HG02678 (cell line): Measurements from ENCODE around the gene FANK1.

Source experiments
- ATAC-seq: cut with Tn5 transposase; IDR thresholded peaks from one replicate; pipeline ENCODE4 v1.9.1; 2021; ENCODE audit warnings: mild to moderate bottlenecking, moderate library complexity; ENCODE audit not compliant: unreplicated experiment

FANK1 gene, protein sequence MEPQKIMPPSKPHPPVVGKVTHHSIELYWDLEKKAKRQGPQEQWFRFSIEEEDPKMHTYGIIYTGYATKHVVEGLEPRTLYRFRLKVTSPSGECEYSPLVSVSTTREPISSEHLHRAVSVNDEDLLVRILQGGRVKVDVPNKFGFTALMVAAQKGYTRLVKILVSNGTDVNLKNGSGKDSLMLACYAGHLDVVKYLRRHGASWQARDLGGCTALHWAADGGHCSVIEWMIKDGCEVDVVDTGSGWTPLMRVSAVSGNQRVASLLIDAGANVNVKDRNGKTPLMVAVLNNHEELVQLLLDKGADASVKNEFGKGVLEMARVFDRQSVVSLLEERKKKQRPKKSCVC

DNA sequence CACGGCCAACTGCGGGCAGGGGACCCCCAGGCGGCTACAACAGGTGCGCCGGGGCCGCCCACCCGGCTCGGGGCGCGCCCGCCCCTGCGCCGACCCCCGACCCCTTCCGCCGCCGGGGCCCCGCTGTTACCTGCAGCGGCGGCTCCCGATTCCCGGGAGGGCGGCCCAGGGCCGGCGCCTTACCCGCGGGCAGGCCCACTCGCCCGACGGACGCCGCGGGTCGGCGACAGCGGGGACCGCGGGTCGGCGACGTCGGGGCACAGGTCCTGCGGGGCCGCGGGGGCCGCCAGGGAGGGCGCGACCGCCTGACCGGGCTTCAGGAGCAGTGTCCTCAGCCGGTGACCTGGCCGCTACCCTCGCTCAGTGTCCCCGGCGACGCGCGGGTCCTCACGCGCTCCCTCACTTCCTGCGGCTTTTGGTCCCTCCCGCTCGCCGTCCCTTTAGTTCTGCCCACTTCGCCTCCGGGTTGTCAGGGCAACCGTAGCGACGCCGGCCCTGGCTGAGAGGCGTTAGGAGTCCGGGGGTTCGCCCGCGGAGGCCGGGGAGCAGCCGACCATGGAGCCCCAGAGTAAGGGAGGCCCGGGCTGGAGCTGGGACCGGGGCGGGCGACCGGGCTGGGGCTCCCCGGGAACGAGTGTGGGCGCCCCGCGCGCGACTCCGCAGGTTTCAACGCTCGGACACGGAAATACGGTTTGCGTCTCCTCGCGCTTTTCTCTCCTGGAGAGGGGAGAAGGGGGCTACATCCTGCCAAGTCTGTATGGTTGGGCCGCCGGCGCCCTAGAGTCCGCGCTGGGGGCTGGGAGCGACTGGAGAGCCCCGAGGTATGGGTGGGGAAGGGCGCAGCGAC, at the start of gene FANK1:
FANK1 (plus strand) TSS at position 477 of the 847 bp plus-strand sequence; CDS start at position 556, 79 bp downstream.
- peak; percentile 85 for ATAC-seq

GRCh38 chr10:125846894-125847293, 49.5 kb upstream of the FANK1 start:
- ATAC-seq: peak; percentile 45

DNA sequence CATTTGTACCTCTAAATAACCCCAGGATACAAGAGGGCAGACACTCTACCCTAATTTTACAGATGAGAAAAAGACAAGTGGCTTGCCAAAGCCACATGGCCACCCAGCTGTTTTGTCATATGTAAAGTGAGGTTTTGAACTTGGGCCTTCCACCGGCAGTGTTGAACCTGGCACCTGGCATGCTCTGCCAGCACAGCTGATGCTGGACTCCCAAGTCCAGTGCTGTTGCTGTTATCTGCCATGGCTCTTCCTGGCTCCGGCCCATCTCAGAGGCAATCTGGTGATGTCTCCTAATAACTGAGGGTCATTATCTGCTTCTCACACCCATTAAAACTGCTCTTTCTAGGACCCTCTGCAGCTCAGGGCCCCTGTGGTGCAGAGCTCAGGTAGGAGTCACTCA, 48.0 kb upstream of the FANK1 start:
- no peak for ATAC-seq

GRCh38 chr10:125848857-125849256, 47.5 kb upstream of the FANK1 start:
- no peak for ATAC-seq

DNA sequence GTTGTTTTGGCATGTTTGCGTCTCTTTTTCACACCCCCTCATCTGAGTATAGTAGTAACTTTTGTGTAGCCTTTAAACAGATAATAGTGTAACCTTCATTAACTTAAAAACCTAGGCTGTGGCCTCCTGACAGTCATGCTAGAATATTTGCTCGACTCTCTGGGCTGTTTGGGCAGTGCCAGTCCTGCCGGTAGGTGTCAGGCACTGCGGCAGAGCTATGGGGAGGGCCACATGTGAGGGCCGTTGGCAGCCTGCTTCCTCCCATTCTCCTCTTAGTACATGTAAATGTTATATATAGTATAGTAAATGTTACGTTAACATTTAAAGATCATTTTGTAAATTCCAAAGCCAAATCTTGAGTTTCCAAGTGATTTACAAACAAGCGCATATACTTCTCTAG, 46.9 kb upstream of the FANK1 start:
- ATAC-seq: no peak

DNA sequence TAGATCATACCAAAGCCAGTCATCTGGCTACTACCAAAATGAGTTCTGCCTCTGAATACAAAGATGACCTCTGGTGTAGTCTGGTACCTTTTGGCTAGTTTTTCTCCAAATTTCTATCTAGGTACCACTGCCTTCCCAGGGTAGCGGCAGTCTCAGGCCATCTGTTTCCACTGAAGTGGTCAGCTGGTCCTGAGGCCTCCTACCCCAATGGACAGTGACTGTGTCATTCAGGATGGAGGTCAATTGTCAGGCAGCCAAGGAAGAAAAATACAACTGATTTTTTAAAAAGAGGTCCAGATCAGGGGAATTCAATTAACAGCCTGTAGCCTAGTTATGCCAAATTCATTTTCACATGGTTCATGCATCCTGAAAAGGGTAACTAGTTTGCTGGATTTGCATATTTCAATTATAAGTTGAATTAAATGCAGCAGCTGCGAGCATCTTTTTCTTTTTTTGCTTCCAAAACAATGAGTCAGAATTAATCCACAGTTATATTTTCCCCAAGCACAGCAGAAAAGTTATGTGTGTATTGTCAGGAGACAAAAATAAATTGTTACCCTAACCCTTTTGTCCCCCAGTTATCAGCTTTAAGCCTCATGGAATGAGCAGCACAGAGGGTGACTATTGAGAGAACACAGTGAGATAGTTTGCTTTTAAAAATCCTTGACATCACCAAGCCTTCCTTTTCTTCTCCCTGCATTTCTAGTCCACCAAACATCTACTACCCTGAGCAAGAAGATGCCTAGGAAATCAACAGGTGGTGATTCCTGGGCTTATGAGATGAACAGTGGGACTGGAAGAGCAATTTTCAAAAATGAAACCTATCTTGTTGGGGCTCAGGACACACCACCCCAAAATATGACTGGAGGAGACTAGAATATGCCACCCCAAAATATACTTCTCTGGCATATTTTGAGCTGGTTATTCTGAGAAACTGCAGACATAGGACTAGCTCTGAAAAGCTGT, 45.3 kb upstream of the FANK1 start:
- no peak for ATAC-seq

DNA sequence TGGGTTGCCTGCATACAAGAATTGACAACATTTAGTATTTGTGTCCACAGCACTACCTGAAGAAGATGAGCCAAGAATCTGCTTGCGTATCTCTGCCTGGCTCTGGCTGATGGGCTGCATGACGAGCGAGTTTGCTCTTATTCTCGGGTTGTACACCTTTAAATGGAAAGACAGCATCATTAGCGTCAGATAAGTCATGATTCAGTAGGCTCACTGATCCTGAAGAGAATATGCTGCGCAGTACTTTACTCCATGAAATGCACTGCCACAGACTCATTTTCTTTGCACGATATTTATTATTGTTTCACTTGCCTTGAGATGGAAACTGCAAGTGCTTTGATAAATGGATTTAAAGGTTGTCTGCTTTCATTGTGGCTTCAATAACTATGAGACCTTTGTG, 43.9 kb upstream of the FANK1 start:
- ATAC-seq: no peak

GRCh38 chr10:125857185-125857760, 39.1 kb upstream of the FANK1 start:
- no peak for ATAC-seq

GRCh38 chr10:125859128-125859817, 37.1 kb upstream of the FANK1 start:
- ATAC-seq: no peak

- no peak for ATAC-seq
Measured at GRCh38 chr10:125865120-125865519, 31.2 kb upstream of the FANK1 start.

GRCh38 chr10:125866421-125867029, 29.8 kb upstream of the FANK1 start:
- no peak for ATAC-seq

- ATAC-seq: peak; percentile 62
Measured at GRCh38 chr10:125868372-125868975, 27.9 kb upstream of the FANK1 start.

DNA sequence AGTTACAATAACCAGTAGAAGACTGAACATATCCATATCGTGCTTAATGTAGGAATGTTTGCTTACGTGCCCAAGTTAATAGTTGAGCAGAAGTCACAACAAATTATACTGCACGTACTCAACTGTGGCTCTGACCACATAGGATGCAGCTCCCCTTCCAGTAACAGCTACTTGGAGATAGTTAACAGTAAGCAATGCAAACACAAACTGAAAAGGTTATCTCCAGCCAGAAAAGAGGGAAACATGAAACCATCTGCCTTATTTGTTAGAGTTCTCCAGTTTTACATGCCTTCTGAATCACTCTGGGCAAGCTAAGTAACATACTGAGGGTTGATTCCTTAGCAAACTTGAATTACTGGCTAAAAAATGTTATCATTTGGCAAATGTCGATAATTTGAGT, 25.0 kb upstream of the FANK1 start:
- no peak for ATAC-seq

DNA sequence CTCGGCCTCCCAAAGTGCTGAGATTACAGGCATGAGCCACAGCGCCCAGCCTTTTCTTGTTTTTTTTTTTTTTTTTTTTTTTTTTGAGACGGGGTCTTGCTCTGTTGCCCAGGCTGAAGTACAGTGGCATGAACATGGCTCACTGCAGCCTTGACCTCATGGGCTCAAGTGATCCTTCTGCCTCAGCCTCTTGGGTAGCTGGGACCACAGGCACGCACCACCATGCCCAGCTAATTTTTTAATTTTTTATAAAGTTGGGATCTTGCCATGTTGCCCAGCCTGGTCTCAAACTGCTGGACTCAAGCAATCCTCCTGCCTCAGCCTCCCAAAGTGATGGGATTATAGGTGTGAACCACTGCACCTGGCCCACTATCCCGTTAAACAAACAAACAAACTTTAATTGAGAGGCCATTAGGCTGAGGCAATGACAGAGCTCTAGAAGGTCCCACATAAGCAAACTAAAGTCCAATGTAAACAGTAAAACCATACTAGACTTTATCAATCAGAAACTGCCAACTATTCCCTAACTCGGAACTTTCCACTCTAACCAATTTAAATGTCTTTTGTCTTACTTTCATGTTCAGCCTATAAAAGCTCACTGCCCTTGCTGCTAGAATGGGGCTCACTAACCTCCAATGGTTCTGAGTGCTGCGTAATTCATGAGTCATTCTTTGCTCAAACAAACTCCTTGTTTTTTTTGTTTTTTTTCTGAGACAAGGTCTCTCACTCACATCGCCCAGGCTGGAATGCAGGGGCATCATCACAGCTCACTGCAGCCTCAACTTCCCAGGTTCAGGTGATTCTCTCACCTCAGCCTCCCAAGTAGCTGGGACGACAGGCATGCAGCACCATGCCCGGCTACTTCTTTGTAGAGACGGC, 17.2 kb upstream of the FANK1 start:
- no peak for ATAC-seq

DNA sequence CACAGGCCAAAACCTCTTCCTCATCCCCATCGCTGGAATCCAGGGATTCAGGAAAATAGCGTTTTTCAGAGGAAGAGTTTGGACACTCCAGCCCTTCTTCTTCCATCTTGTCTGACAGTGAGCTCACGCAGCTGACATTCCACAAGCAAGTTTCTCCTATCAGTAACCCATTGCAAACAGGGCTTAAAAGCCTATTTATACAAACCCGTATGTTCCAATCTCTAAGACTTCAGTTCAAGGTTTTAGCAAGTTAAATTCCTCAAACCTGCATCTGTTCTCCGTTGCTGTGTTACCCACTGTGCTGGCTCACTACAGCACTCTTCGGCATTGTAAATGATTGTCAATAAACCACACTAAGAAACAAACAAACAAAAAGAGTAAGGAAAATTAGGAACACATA, 15.6 kb upstream of the FANK1 start:
- ATAC-seq: no peak

- no peak for ATAC-seq
Measured at GRCh38 chr10:125881192-125881591, 15.2 kb upstream of the FANK1 start, which contains the start of gene DHX32. TSS of gene DHX32 (minus strand) at chr10:125881292. CDS start at chr10:125880824, 468 bp downstream.

DNA sequence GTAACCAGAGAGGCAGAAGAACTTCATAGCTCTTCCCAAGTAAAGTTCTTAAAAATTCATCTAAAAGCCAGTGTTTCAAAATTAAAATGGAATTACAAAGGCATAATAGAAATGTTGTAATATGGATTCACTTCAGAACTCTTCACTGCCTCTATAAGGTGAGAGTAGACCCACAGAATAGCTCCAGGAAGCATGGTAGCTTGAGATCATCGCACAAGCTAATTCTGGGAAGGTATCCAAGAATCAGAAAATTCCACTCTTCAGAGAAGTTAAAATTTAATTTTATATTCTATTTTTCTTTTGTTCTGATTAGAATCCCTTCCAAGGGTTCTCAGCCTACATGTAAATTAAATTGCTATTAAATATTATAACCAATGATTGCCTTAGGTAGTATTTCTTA, 13.8 kb upstream of the FANK1 start:
- ATAC-seq: no peak

- ATAC-seq: no peak
Measured at GRCh38 chr10:125883211-125883610, 13.2 kb upstream of the FANK1 start.
